Liver (tissue), 3 donors: ENCODE data around the gene TBC1D14.

Experiments
- FOXA1 ChIP-seq: IDR thresholded peaks from 2 replicates; pipeline ENCODE4 v1.6.1; 2016; ENCODE audit warnings: antibody characterized with exemption
- FOXA2 ChIP-seq: IDR thresholded peaks from 2 replicates; pipeline ENCODE4 v1.6.1; 2016; ENCODE audit warnings: antibody characterized with exemption
- GABPA ChIP-seq, 2 donors: IDR thresholded peaks in 1 of 2; conservative IDR thresholded peaks in 1 of 2; 2 replicates each; pipeline ENCODE4 v1.6.1; 2016; ENCODE audit warnings: antibody characterized with exemption in 2 of 2, mild to moderate bottlenecking in 1 of 2, moderate library complexity in 1 of 2
- HNF4A ChIP-seq, 2 donors: conservative IDR thresholded peaks; 2 replicates each; pipeline ENCODE4 v1.6.1; 2016; ENCODE audit warnings: antibody characterized with exemption in 2 of 2, mild to moderate bottlenecking in 2 of 2
- HNF4G ChIP-seq: IDR thresholded peaks from 2 replicates; pipeline ENCODE4 v1.6.1; 2016; ENCODE audit warnings: antibody characterized with exemption
- JUND ChIP-seq, 2 donors: IDR thresholded peaks; 2 replicates each; pipeline ENCODE4 v1.6.1; 2016; ENCODE audit warnings: antibody characterized with exemption in 2 of 2
- RAD21 ChIP-seq, 2 donors: IDR thresholded peaks; 2 replicates each; pipeline ENCODE4 v1.6.1; 2016; ENCODE audit warnings: antibody characterized with exemption in 2 of 2, mild to moderate bottlenecking in 2 of 2
- REST ChIP-seq: IDR thresholded peaks from 2 replicates; pipeline ENCODE4 v1.6.1; 2016; ENCODE audit warnings: antibody characterized with exemption, mild to moderate bottlenecking
- TAF1 ChIP-seq: conservative IDR thresholded peaks from 2 replicates; pipeline ENCODE4 v1.6.1; 2016; ENCODE audit warnings: antibody characterized with exemption, mild to moderate bottlenecking
- YY1 ChIP-seq: IDR thresholded peaks from 2 replicates; pipeline ENCODE4 v1.6.1; 2016; ENCODE audit warnings: antibody characterized with exemption, mild to moderate bottlenecking
- ZBTB33 ChIP-seq: IDR thresholded peaks from 2 replicates; pipeline ENCODE4 v1.6.1; 2016; ENCODE audit warnings: antibody characterized with exemption
- TF ChIP-seq, protein P1 (sequence below): fragments of 150-350 bp; IDR thresholded peaks from 2 replicates; pipeline ENCODE4 v1.5.1; 2017; ENCODE audit warnings: improper control_type of control experiment, low read depth, low read length; ENCODE audit not compliant: missing input control
- TF ChIP-seq, protein P2 (sequence below): IDR thresholded peaks from 2 replicates; pipeline ENCODE4 v1.6.1; 2016; ENCODE audit warnings: antibody characterized with exemption
- TF ChIP-seq, protein P3 (sequence below): IDR thresholded peaks from 2 replicates; pipeline ENCODE4 v1.6.1; 2016; ENCODE audit warnings: antibody characterized with exemption
- donor health status: healthy.
- donor health status: healthy.

DNA sequence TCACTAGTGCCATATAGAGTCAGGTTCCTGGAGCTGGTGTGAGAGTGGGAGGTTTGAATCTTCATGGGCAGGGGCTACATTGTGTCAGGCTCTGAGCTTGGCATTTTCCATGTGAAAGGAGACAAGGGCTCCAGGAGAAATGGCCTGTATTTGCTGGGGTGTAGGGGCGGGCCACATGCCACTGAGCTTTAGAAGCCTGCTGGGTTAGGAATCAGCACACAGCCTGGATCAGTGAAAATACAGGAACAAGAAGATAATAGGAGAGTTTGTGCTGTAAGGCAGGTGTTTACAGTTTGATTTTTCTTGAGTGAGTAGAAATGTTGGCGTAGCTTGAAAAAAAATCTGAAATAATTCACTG is 35.4 kb downstream of the TBC1D14 start:
- TF ChIP-seq, protein P1, sequence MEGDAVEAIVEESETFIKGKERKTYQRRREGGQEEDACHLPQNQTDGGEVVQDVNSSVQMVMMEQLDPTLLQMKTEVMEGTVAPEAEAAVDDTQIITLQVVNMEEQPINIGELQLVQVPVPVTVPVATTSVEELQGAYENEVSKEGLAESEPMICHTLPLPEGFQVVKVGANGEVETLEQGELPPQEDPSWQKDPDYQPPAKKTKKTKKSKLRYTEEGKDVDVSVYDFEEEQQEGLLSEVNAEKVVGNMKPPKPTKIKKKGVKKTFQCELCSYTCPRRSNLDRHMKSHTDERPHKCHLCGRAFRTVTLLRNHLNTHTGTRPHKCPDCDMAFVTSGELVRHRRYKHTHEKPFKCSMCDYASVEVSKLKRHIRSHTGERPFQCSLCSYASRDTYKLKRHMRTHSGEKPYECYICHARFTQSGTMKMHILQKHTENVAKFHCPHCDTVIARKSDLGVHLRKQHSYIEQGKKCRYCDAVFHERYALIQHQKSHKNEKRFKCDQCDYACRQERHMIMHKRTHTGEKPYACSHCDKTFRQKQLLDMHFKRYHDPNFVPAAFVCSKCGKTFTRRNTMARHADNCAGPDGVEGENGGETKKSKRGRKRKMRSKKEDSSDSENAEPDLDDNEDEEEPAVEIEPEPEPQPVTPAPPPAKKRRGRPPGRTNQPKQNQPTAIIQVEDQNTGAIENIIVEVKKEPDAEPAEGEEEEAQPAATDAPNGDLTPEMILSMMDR: no peak
- TF ChIP-seq RAD21 (IDR thresholded peaks at IDR 0.05) (no peak), GABPA (IDR thresholded peaks at IDR 0.05 in 1 of 2, conservative IDR thresholded peaks at IDR 0.05 in 1 of 2) (no peak), HNF4G (no peak), TAF1 (no peak), FOXA1 (no peak), YY1 (no peak), REST (no peak), ZBTB33 (no peak), JUND (IDR thresholded peaks at IDR 0.05) (no peak), FOXA2 (no peak), HNF4A (conservative IDR thresholded peaks at IDR 0.05) (no peak)
- TF ChIP-seq, protein P2, sequence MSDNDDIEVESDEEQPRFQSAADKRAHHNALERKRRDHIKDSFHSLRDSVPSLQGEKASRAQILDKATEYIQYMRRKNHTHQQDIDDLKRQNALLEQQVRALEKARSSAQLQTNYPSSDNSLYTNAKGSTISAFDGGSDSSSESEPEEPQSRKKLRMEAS: no peak
- TF ChIP-seq, protein P3, sequence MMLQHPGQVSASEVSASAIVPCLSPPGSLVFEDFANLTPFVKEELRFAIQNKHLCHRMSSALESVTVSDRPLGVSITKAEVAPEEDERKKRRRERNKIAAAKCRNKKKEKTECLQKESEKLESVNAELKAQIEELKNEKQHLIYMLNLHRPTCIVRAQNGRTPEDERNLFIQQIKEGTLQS: no peak
